Suprapubic skin (tissue), 4 donors: ENCODE measurements around the gene RLN3. TPM values are rescaled to one million over a fixed set of nuclear protein-coding genes. Genes with fewer than 3 reads are reported as not detected.

Source experiments
- DNase-seq, 2 donors: peaks; one replicate each; pipeline ENCODE4 v3.0.0-alpha.2; 2019; ENCODE audit warnings: low spot score in 2 of 2
- H3K27ac ChIP-seq: fragments of 200-600 bp; sonication (generic); one replicate; pipeline ENCODE4 v1.5.1; 2019
- H3K27me3 ChIP-seq: fragments of 200-600 bp; sonication (generic); one replicate; pipeline ENCODE4 v1.5.1; 2019
- H3K36me3 ChIP-seq: fragments of 200-600 bp; sonication (generic); one replicate; pipeline ENCODE4 v1.5.1; 2019
- H3K4me1 ChIP-seq: fragments of 200-600 bp; sonication (generic); one replicate; pipeline ENCODE4 v1.5.1; 2019
- H3K4me3 ChIP-seq: fragments of 200-600 bp; sonication (generic); one replicate; pipeline ENCODE4 v1.5.1; 2019; ENCODE audit warnings: mild to moderate bottlenecking
- H3K9me3 ChIP-seq: fragments of 200-600 bp; sonication (generic); one replicate; pipeline ENCODE4 v1.5.1; 2019
- CTCF ChIP-seq, 2 donors: fragments of 200-600 bp in 1 of 2; fragments of 450-650 bp in 1 of 2; sonication (generic) in 1 of 2; IDR thresholded peaks; one replicate each; pipeline ENCODE4 v1.5.1; 2016 to 2019; ENCODE audit warnings: antibody characterized with exemption in 2 of 2, mild to moderate bottlenecking in 1 of 2, moderate library complexity in 1 of 2
- EP300 ChIP-seq: sonication (generic); formaldehyde crosslinking; IDR thresholded peaks from one replicate; pipeline ENCODE4 v1.6.1; 2017; ENCODE audit warnings: antibody characterized with exemption
- POLR2A ChIP-seq, 2 donors: fragments of 450-650 bp; IDR thresholded peaks; one replicate each; pipeline ENCODE4 v1.6.1; 2017; ENCODE audit warnings: antibody characterized with exemption in 2 of 2, mild to moderate bottlenecking in 2 of 2, moderate library complexity in 2 of 2
- POLR2AphosphoS5 ChIP-seq, 3 donors: sonication (generic); formaldehyde crosslinking; IDR thresholded peaks; one replicate each; pipeline ENCODE4 v1.6.1; 2017; ENCODE audit warnings: antibody characterized with exemption in 3 of 3
- WGBS: methylation state at CpG from one replicate; pipeline ENCODE4 v1.1.5; 2018; 5-methylcytosine and 5-hydroxymethylcytosine counted together
- total RNA-seq, 4 donors: library from RNA; depleted of rRNA; stranded (reverse); fragments of >200 nt; gene quantifications; one replicate each; pipeline ENCODE4 v1.1.0, GENCODE V29; 2016

The RLN3 gene
- total RNA-seq, 4 donors from 2014 or later = not detected

GRCh38 chr19:13984186-13984585 is 43.8 kb upstream of the RLN3 start:
- Histone ChIP-seq H3K36me3 (peaks cover 4% of the 10 kb centered on the region), H3K27me3 (no peaks in the 10 kb centered on the region), H3K4me1 (peaks cover 30% of the 10 kb centered on the region), H3K27ac (no peak overlapping the region), H3K4me3 (no peak overlapping the region), H3K9me3 (no peaks in the 10 kb centered on the region)
- WGBS = 85% methylated on average over 11 of the region's 15 CpGs
- TF ChIP-seq CTCF (IDR thresholded peaks at IDR 0.05) (no peak), POLR2AphosphoS5 (IDR thresholded peaks at IDR 0.05) (no peak), EP300 (no peak), POLR2A (IDR thresholded peaks at IDR 0.05) (no peak)
- no peak for DNase-seq

GRCh38 chr19:13984875-13985741 is 42.8 kb upstream of the RLN3 start:
- DNase-seq = no peak
- peaks cover 24% of the 10 kb centered on the region for H3K4me1 ChIP-seq
- WGBS = 89% methylated on average over 20 of the region's 25 CpGs
- H3K27me3 ChIP-seq = no peaks in the 10 kb centered on the region
- H3K27ac ChIP-seq = peak overlapping the region; percentile 72
- H3K4me3 ChIP-seq = no peak overlapping the region
- H3K36me3 ChIP-seq = peaks cover 4% of the 10 kb centered on the region
- H3K9me3 ChIP-seq = no peaks in the 10 kb centered on the region
- no peak for TF ChIP-seq POLR2AphosphoS5 (IDR thresholded peaks at IDR 0.05)
- no peak for TF ChIP-seq EP300
- no peak for TF ChIP-seq POLR2A (IDR thresholded peaks at IDR 0.05)
- no peak for TF ChIP-seq CTCF (IDR thresholded peaks at IDR 0.05)

GRCh38 chr19:13985771-13986347 is 42.1 kb upstream of the RLN3 start:
- no peaks in the 10 kb centered on the region for H3K27me3 ChIP-seq
- peak overlapping the region; percentile 72 for H3K27ac ChIP-seq
- H3K36me3 ChIP-seq = peaks cover 4% of the 10 kb centered on the region
- no peaks in the 10 kb centered on the region for H3K9me3 ChIP-seq
- H3K4me1 ChIP-seq = peaks cover 24% of the 10 kb centered on the region
- no peak overlapping the region for H3K4me3 ChIP-seq
- no peak for DNase-seq
- WGBS = 70% methylated on average over 3 of the region's 10 CpGs
- TF ChIP-seq POLR2A (IDR thresholded peaks at IDR 0.05) (no peak), CTCF (IDR thresholded peaks at IDR 0.05) (no peak), EP300 (no peak), POLR2AphosphoS5 (IDR thresholded peaks at IDR 0.05) (no peak)

GRCh38 chr19:13986348-13986904 is 41.5 kb upstream of the RLN3 start:
- Histone ChIP-seq H3K4me1 (peaks cover 24% of the 10 kb centered on the region), H3K27me3 (no peaks in the 10 kb centered on the region), H3K4me3 (no peak overlapping the region), H3K9me3 (no peaks in the 10 kb centered on the region), H3K27ac (peak overlapping the region; percentile 72), H3K36me3 (peaks cover 4% of the 10 kb centered on the region)
- DNase-seq = peak; percentile 91 to 92
- 80% methylated on average over 2 of the region's 19 CpGs for WGBS
- TF ChIP-seq POLR2AphosphoS5 (IDR thresholded peaks at IDR 0.05) (no peak), POLR2A (IDR thresholded peaks at IDR 0.05) (peak in 1 of 2 donors; percentile 36)

GRCh38 chr19:13987101-13987890 is 40.7 kb upstream of the RLN3 start:
- Histone ChIP-seq H3K4me1 (peaks cover 24% of the 10 kb centered on the region), H3K36me3 (peaks cover 5% of the 10 kb centered on the region), H3K9me3 (no peaks in the 10 kb centered on the region), H3K27ac (peak overlapping the region; percentile 72), H3K4me3 (no peak overlapping the region), H3K27me3 (no peaks in the 10 kb centered on the region)
- no peak for DNase-seq
- 71% methylated on average over 17 of the region's 17 CpGs for WGBS
- TF ChIP-seq CTCF (IDR thresholded peaks at IDR 0.05) (no peak), POLR2A (IDR thresholded peaks at IDR 0.05) (no peak), EP300 (no peak), POLR2AphosphoS5 (IDR thresholded peaks at IDR 0.05) (no peak)
